Jurkat, Clone E6-1 (cell line): ENCODE measurements around the gene ZNHIT6.
"Not testable (repeated sequence)": the region's sequence is repeated elsewhere in the genome, so short reads cannot be mapped to it uniquely, and the experiment has no call there.

Experiments
- DNase-seq: peaks from one replicate; pipeline ENCODE4 v3.0.0-alpha.2; 2011; ENCODE audit warnings: low read depth, low spot score
- H3K4me3 ChIP-seq: 2 replicates; pipeline ENCODE4 v1.5.1; 2011; ENCODE audit warnings: mild to moderate bottlenecking, low read length, control low read depth, moderate library complexity

ZNHIT6 gene

GRCh38 chr1:85678193-85678592, 30.0 kb downstream of the ZNHIT6 start:
- no peak overlapping the region for H3K4me3 ChIP-seq
- no peak for DNase-seq

GRCh38 chr1:85677656-85678055, 30.6 kb downstream of the ZNHIT6 start:
- H3K4me3 ChIP-seq = no peak overlapping the region
- no peak for DNase-seq

- DNase-seq = no peak
Measured at GRCh38 chr1:85672031-85672660, 36.1 kb downstream of the ZNHIT6 start.

GRCh38 chr1:85665932-85666331, 42.3 kb downstream of the ZNHIT6 start:
- no peak overlapping the region for H3K4me3 ChIP-seq
- DNase-seq = no peak

More at GRCh38 chr1:85672031-85672660, 36.1 kb downstream of the ZNHIT6 start:
- H3K4me3 ChIP-seq = no peak overlapping the region

- no peak overlapping the region for H3K4me3 ChIP-seq
- DNase-seq = no peak
Measured at GRCh38 chr1:85663382-85663781, 44.9 kb downstream of the ZNHIT6 start.

DNA sequence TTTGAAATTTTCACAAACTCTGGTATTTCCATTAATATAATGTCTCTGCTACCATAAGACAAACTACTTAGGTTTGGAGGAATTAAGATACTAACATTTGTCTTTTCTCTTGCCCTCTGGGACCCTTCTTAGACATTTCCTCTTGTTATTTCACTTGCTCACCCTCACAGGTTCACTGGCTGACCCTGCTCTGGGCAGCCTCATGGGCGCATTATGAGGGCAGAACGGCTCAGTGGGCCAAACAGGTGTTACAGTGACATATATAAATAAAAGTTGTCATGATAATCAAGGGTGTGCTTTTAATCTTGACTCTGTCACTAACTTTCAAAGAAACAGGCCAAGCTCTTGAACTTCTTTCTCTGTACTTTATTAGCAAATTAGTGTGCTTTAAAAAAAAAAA, 46.5 kb downstream of the ZNHIT6 start:
- no peak overlapping the region for H3K4me3 ChIP-seq
- no peak for DNase-seq

GRCh38 chr1:85660541-85660940, 47.7 kb downstream of the ZNHIT6 start:
- no peak overlapping the region for H3K4me3 ChIP-seq
- no peak for DNase-seq

DNA sequence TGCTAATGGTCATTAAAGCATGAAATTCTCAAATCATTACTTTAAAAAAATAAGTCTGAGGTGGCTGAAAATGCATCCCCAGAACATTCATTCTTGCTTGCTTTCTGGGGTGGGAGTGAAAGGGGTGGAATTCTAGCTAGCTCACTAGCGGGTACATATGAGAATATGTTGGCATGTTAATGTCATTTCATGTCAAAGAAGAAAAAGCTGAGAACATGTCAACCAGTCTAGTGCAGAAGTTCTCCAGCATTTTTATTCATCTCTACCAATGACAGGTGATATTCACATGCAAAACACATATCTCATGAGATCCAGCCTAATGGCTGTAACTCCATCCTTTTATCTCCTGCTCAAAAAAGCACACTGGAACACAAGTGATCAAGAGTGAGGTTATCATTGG, 49.1 kb downstream of the ZNHIT6 start:
- no peak overlapping the region for H3K4me3 ChIP-seq
- no peak for DNase-seq

GRCh38 chr1:85656948-85657347, 51.3 kb downstream of the ZNHIT6 start:
- H3K4me3 ChIP-seq = no peak overlapping the region
- no peak for DNase-seq

GRCh38 chr1:85656256-85656655, 52.0 kb downstream of the ZNHIT6 start:
- no peak overlapping the region for H3K4me3 ChIP-seq
- DNase-seq = no peak

DNA sequence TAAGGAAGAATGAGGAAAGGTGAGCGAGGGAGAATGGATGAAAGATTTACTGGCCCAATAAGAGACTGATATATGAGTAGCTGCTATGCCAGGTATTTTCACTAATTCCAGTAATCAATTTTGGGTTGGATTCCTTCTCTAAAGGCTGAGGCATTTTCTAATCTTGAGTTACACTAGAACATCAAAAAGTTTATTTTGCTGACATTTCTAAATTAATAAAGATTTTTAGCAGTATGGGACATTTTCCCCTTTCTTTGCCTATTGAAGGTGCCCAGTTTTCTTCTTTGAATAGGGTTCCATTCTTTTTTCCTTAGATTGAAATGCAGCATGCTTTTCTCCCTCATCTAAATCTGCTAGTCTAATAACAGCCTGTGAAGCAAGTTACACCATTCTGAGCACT, 52.9 kb downstream of the ZNHIT6 start:
- H3K4me3 ChIP-seq = no peak overlapping the region
- DNase-seq = no peak

- no peak for DNase-seq
- H3K4me3 ChIP-seq = no peak overlapping the region
Measured at GRCh38 chr1:85654066-85654782, 54.0 kb downstream of the ZNHIT6 start.

- H3K4me3 ChIP-seq = no peak overlapping the region
- no peak for DNase-seq
Measured at GRCh38 chr1:85652327-85652726, 55.9 kb downstream of the ZNHIT6 start.

DNA sequence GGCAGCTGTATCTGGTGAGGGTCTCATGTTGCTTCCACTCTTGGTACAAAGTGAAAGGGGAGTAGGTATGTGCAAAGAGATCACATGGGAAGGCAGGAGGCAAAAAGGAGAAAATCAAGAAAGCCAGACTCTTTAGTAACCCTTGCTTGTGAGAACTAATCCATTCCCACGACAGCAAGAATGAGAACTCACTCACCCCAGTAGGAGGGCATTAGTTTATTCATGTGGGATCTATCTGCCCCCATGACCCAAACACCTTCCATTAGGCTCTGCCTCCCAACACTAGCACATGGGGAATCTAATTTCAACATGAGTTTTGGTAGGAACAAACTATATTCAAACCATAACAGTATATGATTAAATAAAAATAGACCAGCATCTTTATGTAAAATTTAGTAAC, 57.6 kb downstream of the ZNHIT6 start:
- no peak overlapping the region for H3K4me3 ChIP-seq
- no peak for DNase-seq

- no peak overlapping the region for H3K4me3 ChIP-seq
- no peak for DNase-seq
Measured at GRCh38 chr1:85649591-85649990, 58.6 kb downstream of the ZNHIT6 start.

DNA sequence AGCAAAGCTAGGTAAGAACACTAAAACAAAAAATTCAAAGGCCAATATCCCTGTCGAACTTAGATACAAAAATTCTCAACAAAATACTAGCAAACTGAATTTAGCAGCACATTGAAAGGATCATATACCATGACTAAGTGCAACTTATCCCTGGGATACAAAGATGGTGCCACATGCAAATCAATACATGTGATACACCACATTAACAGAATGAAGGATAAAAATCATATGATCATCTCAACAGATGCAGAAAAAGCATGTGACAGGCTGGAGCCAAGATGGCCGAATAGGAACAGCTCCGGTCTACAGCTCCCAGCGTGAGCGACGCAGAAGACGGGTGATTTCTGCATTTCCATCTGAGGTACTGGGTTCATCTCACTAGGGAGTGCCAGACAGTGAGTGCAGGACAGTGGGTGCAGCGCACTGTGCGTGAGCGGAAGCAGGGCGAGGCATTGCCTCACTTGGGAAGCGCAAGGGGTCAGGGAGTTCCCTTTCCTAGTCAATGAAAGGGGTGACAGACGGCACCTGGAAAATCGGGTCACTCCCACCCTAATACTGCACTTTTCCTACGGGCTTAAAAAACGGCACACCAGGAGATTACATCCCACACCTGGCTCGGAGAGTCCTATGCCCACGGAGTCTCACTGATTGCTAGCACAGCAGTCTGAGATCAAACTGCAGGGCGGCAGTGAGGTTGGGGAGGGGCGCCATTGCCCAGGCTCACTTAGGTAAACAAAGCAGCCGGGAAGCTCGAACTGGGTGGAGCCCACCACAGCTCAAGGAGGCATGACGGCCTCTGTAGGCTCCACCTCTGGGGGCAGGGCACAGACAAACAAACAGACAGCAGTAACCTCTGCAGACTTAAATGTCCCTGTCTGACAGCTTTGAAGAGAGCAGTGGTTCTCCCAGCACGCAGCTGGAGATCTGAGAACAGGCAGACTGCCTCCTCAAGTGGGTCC, 66.4 kb downstream of the ZNHIT6 start:
- not testable (repeated sequence) for DNase-seq, H3K4me3 ChIP-seq

DNA sequence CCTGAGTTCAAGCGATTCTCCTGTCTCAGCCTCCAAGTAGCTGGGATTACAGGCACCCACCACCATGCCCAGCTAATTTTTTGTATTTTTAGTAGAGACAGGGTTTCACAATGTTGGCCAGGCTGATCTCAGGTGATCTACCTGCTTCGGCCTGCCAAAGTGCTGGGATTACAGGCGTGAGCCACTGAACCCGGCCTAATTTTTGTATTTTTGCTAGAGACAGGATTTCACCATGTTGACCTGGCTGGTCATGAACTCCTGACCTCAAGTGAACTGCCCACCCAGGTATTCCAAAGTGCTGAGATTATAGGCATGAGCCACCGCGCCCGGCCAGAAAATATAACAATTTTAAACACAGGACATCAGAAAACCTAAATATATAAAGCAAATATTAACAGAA, 68.3 kb downstream of the ZNHIT6 start:
- not testable (repeated sequence) for H3K4me3 ChIP-seq, DNase-seq

DNA sequence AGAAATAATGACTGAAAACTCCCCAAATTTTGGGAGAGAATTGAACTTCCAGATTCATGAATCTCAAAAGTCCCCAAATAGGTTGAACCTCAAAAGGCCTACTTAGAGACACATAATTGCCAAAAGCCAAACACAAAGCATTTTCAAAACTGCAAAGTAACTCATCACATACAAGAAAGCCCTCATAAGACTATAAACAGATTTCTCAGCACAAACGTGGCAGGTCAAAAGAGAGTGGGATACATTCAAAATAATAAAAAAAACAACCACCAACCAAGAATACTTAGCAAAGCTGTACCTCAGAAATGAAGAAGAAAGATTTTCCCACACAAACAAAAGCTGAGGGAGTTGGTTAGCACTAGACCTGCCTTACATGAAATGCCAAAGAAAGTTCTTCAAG, 69.8 kb downstream of the ZNHIT6 start:
- no peak overlapping the region for H3K4me3 ChIP-seq
- DNase-seq = no peak

- DNase-seq = no peak
Measured at GRCh38 chr1:85630493-85630892, 77.7 kb downstream of the ZNHIT6 start.

GRCh38 chr1:85629532-85629920, 78.7 kb downstream of the ZNHIT6 start:
- H3K4me3 ChIP-seq = no peak overlapping the region
- DNase-seq = no peak

More at GRCh38 chr1:85630493-85630892, 77.7 kb downstream of the ZNHIT6 start:
- H3K4me3 ChIP-seq = no peak overlapping the region
